Measurements from ENCODE around the gene MAP3K15.
"Not testable (repeated sequence)": the region's sequence is repeated elsewhere in the genome, so short reads cannot be mapped to it uniquely, and the experiment has no call there.

The MAP3K15 gene

DNA sequence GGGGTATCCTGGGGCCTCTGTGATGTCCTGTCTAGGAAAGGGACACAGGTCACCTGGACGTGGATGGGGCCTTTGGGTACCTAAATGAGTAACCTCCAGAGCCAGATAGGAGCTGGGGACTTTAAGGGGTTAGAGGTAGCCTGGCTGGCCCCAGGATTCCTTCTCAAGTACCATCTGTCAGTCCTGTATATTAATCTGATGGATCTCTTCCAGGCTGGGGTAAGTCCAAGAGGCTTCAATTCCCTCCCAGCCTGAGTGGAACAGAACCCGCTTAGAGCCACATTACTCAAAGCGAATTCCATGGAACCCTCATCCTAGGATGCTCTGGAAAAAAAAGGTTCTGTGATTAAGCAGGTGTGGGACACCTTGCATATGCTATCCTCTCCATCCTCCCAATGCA lies 24.8 kb upstream of the MAP3K15 start:
- no peak for DNase-seq (ENCODE audit: low read depth, low spot score)

DNA sequence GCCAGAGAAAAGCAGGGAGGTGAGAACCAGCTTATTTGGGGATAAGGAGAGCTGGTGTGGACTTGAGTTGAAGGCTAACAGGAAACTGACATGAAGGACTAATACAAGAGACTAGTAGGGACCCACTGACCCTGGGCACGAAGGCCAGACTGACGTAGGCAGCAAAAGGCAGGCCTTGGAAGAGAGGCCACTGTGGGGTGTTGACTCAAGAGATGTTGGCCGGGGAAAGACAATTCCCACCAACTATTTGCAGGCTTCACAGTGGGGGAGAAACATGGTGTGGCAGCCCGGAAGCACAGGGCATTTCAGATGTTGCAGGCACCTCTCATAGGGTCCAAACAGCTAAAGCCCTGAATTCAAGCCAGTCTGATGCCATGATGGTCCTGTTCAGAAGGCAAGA lies 24.4 kb upstream of the MAP3K15 start:
- no peak for DNase-seq (ENCODE audit: low read depth, low spot score)

DNA sequence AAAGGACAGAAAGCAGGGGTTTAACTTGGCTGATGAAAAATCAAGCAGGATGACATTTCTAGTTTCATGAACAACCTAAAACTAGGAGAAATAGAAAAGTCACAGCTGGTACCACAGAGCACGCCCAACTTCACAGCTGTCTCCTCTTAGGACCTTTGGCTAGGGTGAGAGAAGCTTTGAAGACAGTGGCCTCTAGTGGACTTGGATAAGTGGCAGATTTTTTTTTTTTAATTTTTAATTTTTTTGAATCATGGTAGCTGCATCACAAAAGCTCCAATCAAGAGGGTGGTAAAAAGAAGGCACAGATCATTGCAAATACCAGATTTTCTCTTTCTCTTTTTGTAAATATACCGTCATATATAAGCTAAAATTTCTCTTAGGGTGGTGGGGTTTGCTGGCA lies 20.2 kb upstream of the MAP3K15 start:
- no peak for DNase-seq (ENCODE audit: low read depth, low spot score)

DNA sequence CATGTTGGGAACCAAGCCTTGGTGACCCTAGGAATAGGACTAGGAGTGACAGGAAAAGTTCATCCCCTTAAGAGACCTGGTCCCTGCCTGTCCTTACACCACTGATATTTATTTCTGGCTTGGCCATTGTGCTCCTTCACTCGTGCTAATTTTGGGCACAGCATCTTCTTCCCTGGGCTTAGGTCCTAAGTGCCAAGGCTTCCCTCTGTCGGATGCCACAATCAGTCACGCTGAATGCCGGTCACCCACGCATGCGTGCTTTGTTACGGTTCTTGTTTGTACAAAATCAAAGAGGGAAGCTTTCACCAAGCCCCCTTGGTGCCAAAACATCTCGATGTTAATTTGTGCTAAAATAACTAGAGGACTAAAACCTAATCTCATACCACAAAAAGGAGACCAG lies 17.4 kb upstream of the MAP3K15 start:
- DNase-seq (ENCODE audit: low read depth, low spot score), result no peak

DNA sequence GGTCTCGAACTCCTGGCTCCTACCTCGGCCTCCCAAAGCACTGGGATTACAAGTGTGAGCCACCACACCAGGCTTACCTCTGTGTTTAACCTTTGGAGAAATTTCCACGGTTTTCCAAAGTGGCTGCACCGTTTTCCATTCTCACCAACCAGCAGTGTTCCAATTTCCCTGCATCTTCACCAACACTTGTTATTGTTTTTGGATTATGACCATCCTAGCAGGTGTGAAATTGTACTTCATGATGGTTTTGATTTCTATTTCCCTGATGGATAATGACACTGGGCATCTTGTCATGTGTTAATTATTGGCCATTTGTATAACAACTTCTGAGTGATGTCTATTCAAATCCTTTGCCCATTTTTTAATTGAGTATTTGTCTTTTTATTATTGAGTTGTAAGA lies 2.7 kb upstream of the MAP3K15 start:
- DNase-seq (ENCODE audit: low read depth, low spot score), result no peak

DNA sequence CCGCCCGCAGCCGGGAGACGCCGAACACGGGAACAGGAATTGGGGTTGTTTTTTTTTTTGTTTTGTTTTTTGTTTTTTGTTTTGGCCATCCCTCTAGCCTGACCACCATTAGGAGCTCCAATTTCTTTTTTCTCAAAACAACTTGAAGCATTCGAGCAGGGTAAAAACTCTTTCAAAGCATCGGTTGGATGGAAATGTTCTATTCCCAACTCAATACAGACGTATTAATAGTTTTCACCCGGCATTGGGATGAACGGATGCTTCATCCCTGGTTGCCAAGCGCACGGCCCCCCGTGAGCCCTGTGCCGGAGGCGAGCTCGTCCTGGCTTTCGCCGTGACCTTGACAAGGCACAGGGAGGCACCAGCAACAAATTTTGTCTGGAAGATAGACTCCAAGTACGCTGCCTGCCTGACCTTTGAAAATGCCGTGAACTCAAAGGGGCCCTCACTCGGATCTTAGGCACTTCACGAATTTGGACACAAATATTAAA lies 352 bp upstream of the MAP3K15 start:
- no peak for DNase-seq (ENCODE audit: low read depth, low spot score)

DNA sequence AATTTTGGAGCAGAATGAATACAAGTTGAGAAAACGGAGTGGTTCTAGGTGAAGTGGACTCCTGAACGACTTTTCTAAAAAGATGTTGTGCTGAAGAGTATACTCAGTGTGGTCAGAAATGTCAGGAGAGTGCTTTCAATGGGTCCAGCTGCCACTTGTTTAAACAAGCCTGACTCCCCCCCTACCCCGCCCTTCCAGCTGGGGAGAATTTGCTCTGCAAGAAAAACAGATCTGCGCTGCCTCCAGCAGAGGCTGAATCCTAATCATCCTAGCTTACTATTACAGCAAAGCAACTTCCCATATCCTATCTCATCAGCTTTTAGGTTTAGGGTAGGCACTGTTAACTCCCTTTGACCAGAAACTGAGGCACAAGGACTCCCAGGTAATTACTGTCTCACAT lies 1.9 kb downstream of the MAP3K15 start:
- no peak for DNase-seq (ENCODE audit: low read depth, low spot score)

DNA sequence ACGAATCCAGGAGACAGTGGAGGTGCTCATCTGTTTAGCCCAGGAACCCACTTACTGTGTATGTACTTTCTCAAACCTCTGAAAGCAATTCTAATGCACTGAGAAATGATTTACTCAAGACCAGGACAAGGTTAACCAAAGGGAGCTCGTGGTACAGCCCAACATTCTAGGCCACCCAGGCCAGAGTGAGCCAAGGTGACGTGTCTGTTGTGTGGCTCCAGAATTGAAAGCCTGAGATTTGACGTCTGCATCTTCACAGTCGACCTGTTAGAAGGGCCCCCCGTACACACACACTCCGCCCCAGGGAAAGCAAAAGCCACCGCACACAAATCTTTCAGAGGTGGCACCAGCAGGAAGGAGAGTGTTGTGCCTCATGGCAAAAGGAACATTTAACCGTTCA lies 2.3 kb downstream of the MAP3K15 start:
- no peak for DNase-seq (ENCODE audit: low read depth, low spot score)

DNA sequence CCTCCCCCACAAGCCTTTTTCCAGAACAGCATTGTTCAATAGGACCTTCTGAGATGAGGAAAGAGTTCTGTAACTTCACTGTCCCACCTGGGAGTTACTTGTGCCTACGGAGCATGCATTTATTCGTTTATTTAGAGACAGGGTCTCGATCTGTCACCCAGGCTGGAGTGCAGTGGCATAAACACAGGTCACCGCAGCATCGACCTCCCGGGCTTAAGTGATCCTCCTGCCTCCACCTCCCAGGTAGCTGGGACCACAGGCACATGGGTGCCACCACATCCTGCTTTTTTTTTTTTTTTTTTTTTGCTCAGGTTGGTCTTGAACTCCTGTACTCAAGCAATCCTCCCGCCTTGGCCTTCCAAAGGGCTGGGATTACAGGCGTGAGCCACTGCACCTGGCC lies 2.9 kb downstream of the MAP3K15 start:
- no peak for DNase-seq (ENCODE audit: low read depth, low spot score)

DNA sequence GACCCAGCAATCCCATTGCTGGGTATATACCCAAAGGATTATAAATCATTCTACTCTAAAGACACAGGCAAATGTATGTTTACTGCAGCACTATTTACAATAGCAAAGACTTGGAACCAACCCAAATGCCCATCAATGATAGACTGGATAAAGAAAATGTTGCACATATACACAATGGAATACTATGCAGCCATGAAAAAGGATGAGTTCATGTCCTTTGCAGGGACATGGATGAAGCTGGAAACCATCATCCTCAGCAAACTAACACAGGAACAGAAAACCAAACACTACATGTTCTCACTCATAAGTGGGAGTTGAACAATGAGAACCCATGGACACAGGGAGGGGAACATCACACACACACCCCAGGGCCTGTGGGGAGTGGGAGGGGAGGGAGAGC lies 3.5 kb downstream of the MAP3K15 start:
- not testable (repeated sequence) for DNase-seq (ENCODE audit: low read depth, low spot score)

DNA sequence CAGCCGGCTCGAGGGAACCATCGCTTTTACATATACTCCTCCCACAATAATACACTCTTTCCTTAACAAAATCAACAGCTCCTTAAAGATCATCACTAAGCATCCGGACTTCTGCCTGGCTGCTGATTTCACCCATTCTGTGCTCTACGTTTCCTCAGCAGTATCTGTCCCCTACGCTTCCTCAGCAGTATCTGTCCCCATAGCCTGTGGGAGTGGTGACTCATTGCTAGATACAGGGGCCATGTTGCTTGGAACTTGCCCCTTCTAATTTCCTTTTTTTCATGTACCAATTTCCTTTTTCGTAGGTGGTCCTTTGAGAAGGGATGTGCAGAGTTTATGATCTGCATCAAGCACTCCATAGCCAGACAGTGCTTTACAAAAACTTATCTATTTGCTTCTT lies 18.6 kb downstream of the MAP3K15 start:
- no peak for DNase-seq (ENCODE audit: low read depth, low spot score)

DNA sequence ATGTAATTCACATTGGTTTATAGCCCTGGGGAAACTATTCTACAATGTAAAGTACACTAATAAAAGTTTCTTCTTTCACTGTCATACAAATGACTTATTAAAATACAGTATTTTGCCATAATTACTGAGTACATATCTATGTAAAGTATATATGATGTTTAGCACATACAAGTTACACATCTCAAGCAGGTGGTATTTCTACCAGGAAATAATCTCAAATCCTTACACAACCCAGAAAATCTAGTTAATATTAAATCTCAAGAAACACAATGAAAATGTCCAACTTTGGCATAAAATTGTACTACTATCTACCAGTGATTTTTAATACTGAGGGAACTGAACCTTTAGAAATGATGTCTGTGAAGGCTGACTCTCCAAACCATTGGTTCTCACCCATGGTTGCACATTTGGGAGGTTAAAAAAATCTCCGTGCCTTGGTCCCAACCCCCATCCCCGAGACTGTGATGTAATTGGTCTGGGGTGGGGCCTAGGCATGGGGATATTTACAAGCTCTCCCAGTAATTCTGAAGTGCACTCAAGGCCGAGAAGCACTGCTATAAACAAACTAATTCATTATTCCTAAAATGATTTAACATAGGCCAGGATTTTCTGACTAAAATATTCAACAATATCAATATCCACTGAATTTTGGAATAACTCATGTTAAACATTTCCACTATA lies 27.6 kb downstream of the MAP3K15 start:
- no peak for DNase-seq (ENCODE audit: low read depth, low spot score)

DNA sequence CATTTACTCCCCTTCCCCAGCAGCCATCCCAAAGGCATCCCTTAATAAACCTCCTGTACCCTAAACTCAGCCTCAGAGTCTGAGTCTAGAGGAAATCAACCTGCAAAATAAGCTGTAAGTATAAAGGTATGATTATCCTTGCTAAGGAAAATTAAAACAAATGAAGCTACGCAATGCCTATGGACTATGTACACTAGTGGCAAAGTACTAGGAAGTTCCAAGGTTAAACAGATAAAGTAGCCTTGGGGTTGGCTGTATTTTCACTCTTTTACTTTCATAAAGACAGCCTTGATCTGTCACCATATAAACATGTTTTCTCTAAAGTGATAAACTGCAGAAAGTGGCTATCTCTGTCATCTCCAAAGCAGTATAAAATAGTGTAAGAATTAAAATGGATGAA lies 35.9 kb downstream of the MAP3K15 start:
- DNase-seq (ENCODE audit: low read depth, low spot score), result no peak

DNA sequence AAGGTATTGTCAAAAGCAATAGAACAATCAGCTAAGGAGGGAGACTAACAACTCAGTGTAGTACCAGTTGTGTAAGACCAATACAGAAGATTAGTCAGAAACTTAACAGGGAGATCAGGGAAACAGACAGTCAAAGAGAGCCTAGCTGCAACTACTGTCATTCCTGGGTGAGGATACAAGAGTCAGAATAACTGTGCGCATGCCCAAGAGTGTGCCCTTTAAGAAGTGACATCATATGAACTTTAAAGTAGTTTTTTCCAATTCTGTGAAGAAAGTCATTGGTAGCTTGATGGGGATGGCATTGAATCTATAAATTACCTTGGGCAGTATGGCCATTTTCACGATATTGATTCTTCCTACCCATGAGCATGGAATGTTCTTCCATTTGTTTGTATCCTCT lies 46.9 kb downstream of the MAP3K15 start:
- DNase-seq (ENCODE audit: low read depth, low spot score), result not testable (repeated sequence)

DNA sequence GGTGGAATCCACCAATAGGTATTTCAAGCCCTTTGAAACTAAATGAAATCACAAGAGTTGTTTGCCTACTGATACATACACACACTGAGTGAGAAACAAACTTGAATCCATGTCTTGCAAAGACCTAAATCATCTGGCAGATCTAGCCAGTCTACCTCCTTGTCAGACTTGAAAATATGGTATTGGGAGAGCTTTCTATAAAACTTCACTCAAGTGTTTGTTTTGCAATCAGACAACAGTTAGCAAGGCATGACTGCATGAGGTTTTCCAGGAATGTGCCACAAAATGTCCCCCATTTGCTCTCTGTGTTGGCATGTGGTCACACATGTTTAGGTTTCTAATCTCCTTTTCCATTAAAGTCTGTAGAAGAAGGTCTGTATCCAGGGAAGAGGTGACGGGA lies 52.4 kb downstream of the MAP3K15 start:
- DNase-seq (ENCODE audit: low read depth, low spot score), result no peak

DNA sequence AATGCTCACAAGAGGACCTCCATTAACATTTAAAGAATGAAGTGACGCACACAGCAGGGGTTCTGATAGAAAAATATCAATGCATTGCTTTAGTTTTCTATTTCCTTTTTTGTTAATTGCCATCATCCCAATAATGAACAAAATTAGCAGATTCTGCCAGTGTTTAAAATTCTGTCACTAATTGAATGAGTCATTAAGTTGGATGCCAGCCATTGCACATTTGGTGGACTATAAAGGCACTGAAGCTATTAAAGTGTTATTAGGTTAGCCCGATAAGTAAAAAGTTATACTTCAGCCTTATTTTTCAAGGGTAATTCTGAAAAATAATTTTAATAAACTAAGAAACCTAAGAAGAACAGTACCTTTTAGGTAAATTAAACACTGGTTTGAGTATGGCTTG lies 53.1 kb downstream of the MAP3K15 start:
- DNase-seq (ENCODE audit: low read depth, low spot score), result no peak

DNA sequence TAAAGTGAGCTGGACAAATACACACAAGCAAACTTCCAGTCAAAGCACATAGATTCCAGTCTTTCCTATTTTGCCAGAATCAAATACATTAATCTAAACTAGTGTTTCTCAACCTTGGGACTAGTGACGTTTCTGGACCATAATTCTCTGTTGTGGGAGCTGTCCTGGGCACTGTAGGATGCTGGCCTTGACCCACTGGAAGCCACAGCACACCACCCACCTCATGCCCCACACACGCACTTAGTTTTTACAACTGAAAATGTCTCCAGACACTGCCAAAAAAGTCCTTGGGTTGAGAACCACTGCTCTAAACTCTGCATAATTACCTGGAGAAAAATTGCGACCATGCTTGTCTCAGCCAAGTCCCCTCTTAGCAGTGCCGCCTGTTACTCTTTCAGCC lies 57.6 kb downstream of the MAP3K15 start:
- no peak for DNase-seq (ENCODE audit: low read depth, low spot score)

DNA sequence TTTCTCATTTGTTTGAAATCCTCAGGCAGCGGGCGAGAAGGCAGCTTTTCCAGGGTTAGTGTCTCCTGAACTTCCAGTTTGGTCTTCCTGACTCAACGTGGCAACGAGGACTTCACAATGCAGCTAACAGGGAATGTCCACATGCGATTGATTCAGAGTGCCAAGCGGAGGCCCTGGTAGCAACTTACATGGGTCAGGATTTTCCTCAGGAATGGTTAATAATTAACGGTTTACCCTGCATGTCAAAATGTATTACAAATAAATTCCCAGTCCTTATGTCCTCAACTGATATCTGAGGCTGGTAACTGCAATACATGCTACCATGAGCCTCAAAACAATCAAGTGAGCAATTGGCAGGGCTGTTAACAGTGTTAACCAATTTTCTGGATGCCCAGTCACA lies 67.2 kb downstream of the MAP3K15 start:
- DNase-seq (ENCODE audit: low read depth, low spot score), result no peak

DNA sequence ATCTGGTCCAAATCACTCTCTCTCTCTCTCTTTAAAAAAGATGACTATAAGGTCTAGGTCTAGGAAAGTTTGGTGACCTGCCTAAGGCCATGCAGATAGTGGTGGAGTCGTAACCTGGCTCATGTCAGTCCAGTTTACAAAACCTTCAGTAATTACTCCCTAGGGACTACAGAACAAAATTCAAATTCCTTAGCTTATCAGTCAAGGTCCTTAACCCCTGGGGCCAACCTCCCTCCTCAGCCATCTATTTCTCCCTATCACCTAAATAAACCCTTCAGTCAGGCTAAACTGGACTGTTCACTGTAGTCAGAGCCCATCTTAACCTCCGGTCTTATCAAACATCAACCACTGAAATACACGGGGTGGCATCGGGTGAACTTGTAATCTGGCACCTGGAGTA lies 68.9 kb downstream of the MAP3K15 start:
- DNase-seq (ENCODE audit: low read depth, low spot score), result no peak

DNA sequence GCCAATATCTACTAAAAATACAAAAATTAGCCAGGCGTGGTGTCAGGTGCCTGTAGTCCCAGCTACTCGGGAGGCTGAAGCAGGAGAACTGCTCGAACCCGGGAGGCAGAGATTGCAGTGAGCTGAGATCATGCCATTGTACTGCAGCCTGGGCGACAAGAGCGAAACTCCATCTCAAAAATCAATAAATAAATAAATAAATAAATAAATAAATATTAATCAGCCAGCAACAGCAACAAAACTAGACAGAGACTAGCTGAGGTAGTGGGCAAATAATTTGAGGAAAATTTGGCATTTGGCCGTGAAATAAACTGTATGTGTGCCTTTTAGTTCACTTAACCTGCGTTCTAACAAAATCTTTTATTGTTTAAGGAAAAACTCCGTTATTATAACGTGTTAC lies 69.5 kb downstream of the MAP3K15 start:
- DNase-seq (ENCODE audit: low read depth, low spot score), result not testable (repeated sequence)

DNA sequence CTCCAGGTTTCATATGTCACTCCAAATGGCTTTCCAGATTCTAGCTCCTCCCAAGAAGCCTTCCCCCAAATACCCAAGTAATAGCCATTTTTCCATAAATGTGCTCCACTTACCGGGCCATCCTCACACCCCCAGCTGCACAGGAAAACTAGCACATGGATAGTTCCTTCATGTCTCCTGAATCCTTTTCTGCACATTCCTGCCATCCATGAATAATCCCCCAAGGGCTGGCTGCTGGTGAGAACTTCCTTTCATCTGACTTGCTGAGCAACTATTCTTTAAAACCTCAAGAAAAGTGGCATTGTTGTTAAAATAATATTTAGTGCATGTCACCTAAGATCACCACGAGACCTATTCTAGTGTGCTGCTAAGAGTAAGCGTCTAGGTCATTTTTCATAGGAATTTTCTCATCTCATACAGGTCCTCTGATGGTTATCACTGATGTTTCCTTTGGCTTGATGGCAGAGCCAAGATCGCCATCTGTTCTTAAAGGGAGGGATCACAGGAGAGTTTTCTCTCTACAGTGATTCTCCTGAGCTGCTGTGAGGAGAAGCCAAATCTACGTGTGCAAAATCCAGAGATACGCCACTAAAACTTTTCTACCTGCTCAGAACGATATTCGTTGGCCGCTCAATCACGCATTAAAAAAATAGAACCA lies 71.3 kb downstream of the MAP3K15 start:
- no peak for DNase-seq (ENCODE audit: low read depth, low spot score)

DNA sequence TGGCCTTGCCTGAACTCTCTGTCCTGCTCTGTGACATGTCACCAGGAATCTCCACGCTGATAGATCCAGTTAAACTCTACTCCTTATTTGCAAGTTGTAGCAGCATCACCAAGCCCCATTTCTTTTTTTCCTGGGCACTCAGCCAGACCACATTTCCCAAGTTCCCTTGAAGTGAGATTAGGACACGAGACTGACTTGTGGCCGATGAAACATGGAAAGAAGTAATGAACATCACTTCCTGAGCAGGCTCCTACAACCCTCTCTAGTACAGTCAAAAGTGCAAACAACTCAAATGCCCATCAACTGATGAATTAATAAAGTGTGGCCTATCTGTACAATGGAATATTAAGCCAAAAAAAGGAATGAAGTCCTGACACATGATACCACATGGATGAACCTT lies 74.6 kb downstream of the MAP3K15 start:
- no peak for DNase-seq (ENCODE audit: low read depth, low spot score)

DNA sequence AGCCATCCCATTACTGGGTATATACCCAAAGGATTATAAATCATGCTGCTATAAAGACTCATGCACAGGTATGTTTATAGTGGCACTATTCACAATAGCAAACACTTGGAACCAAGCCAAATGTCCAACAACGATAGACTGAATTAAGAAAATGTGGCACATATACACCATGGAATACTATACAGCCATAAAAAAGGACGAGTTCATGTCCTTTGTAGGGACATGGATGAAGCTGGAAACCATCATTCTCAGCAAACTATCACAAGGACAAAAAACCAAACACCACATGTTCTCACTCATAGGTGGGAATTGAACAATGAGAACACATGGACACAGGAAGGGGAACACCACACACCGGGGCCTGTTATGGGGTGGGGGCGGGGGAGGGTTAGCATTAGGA lies 92.6 kb downstream of the MAP3K15 start:
- not testable (repeated sequence) for DNase-seq (ENCODE audit: low read depth, low spot score)

DNA sequence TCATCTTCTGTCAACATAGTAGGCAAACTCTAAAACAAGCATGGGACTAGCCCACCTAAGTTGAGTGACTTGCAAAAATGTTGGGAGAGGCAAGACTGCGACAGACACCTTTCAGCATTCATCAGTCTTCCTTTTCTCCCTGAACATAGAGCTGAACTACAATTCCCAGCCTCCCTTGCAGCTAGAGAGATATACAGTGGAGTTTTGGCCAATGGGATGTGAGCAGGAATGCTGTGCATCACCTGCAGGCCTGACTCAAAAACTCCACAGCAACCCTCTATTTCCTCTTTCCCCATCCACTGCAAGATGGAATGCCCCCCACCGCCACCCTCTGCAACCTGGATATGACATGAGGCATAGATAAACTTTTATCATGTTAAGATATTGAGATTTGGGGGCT lies 105.0 kb downstream of the MAP3K15 start:
- DNase-seq (ENCODE audit: low read depth, low spot score), result no peak
